NCI-H446 treated with DMSO at 0.1 percent for 48 hours (cell line): ENCODE measurements around the gene METTL15.
A peak's percentile ranks its signal among the peaks of the same experiment; 100 is the strongest.
"Not testable (repeated sequence)": the region's sequence is repeated elsewhere in the genome, so short reads cannot be mapped to it uniquely, and the experiment has no call there.

Experiments used
- DNase-seq: peaks from one replicate; lab custom pipeline; 2025; lab: John Stamatoyannopoulos, UW

The METTL15 gene, protein sequence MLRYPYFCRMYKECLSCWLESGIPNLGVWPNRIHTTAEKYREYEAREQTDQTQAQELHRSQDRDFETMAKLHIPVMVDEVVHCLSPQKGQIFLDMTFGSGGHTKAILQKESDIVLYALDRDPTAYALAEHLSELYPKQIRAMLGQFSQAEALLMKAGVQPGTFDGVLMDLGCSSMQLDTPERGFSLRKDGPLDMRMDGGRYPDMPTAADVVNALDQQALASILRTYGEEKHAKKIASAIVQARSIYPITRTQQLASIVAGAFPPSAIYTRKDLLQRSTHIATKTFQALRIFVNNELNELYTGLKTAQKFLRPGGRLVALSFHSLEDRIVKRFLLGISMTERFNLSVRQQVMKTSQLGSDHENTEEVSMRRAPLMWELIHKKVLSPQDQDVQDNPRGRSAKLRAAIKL

DNA sequence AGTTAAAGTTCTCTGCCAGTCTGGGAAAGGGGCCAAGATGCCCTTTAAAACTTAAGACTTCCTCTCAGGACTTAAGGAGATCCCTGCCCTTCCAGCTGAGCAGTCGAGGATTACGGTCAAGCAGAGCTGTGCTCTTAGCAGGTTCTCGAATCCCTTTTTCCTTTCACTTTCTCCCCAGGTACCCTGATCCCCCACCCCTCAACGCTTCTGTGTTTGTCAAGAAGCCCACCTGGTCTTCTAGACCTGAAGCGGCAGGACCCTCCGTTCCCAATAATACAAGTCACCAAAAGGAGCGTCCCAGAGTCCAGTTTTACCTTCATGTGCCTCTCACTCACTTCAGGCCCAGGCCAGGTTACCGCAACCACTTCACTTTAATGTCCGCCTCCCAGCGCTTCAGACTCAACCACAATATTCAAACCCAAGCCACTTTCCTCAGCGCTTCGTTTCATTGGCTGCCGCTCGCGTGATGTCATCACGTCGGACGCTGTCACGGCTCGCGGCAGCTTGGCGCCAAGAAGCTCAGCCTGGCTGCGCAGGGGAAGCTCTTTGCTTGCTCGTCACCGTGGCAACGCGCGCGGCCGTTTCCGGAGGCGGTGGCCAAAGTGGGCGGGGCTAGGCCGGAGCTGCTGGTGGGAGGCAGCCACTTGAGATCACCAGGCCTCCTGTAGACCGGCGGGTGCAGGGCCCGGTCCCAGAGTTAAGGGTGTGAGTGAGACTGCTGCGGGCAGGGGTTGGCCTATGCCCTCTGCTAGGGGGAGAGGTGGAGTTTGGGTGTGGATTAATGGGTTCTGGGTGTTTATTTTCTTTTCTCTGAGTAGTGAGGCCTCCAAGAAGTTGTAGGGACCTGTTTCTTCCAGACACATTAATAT, at the start of gene METTL15, which contains the start of gene KIF18A:
Gene METTL15 (plus strand): TSS at position 639 of the 869 bp plus-strand sequence. CDS start 4,947 bp downstream, outside the sequence.
Gene KIF18A (minus strand): TSS at position 407 of the 869 bp plus-strand sequence. CDS start 10,209 bp downstream, outside the sequence.
- DNase-seq = peak; percentile 97

GRCh38 chr11:28071305-28071704, 36.9 kb upstream of the METTL15 start:
- DNase-seq = no peak

- no peak for DNase-seq
Measured at GRCh38 chr11:28072321-28072720, 35.9 kb upstream of the METTL15 start.

DNA sequence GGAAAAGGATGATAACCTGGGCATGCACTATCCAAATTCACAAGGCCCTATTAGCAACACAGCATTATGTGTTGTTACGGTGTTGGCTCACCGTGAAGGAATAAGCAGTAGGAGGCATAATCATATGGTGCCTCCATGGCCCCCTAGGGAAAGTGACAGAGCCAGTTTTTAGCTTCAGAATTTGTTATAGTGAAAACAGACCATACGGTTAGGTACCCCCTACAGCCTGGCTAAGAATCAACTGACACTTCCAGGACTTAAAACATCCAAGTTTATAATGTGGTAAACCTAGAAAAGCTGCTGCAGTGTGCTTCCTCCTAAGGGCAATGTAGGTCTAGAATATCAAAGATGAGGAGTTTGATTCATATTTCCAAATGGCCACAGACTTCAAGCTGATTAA, 30.7 kb upstream of the METTL15 start:
- peak; percentile 76 for DNase-seq

DNA sequence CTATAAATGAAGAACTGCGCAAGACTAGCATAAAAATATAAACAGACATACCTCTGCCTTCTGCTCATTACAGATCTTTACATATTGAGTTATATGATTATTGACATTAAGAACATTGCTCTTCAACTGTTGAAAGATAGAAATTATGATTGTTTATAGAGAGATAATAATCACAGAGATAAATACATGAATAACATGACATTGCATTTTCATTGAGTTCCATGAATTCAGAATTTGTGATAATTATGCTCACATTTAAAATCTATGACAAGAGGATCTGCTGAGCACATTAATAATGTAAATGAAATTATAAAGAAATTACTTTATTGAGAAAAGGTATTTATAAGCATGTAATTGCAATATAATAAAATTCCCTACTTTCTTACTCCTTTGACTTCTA, 25.1 kb upstream of the METTL15 start:
- DNase-seq = no peak

DNA sequence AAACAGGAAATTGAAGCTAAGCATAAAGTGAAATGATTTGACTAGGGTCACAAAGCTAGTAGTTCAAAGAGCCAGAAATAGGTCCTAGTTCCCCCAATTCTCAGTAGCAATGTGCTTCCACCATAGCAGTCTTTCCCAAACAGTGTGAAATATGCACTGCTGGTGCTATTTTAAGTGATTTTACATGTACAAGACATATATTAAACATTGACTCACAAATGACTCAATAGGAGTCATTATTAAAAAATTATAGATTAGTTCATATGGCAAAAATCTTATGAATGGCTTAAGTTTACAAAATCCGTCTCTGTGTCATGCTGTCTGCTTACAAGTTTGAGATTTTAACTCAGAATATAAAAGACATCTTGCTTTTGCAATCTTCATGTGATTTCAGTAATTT, 21.6 kb upstream of the METTL15 start:
- no peak for DNase-seq

DNA sequence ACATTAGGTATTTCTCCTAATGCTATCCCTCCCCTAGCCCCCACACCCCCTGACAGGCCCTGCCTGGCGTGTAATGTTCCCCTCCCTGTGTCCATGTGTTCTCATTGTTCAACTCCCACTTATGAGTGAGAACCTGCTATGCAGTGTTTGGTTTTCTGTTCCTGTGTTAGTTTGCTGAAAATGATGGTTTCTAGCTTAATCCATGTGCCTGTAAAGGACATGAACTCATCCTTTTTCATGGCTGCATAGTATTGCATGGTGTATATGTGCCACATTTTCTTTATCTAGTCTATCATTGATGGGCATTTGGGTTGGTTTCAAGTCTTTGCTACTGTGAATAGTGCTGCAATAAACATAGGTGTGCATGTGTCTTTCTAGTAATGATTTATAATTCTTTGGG, 21.0 kb upstream of the METTL15 start:
- DNase-seq = not testable (repeated sequence)

DNA sequence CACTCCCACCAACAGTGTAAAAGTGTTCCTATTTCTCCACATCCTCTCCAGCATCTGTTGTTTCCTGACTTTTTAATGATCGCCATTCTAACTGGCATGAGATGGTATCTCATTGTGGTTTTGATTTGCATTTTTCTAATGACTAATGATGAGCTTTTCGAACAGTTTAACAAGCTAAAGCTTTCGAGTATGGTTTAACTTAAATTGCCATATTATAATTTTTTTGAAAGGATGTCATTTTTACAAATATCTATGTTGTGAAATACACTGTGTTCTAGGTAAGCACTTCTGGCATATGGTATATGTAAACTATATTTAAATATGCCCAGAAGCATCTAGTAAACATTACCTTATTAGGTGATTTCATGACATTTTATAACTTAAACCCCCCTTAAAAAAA, 20.5 kb upstream of the METTL15 start:
- DNase-seq = not testable (repeated sequence)

DNA sequence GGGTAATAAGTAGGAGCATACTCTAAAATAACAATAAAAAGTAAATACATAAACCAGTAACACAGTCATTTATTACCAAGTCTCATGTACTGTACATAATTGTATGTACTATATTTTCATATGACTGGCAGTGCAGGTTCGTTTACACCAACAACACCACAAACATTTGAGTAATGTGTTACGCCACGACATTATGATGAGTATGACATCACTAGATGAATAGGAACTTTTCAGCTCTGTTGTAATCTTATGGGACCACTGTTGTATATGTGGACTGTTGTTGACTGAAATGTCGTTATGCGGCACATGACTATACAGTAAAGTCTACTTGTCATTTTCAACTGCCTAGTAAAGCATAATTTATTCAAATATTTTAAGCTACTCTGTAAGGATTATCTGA, 18.8 kb upstream of the METTL15 start:
- DNase-seq = no peak

DNA sequence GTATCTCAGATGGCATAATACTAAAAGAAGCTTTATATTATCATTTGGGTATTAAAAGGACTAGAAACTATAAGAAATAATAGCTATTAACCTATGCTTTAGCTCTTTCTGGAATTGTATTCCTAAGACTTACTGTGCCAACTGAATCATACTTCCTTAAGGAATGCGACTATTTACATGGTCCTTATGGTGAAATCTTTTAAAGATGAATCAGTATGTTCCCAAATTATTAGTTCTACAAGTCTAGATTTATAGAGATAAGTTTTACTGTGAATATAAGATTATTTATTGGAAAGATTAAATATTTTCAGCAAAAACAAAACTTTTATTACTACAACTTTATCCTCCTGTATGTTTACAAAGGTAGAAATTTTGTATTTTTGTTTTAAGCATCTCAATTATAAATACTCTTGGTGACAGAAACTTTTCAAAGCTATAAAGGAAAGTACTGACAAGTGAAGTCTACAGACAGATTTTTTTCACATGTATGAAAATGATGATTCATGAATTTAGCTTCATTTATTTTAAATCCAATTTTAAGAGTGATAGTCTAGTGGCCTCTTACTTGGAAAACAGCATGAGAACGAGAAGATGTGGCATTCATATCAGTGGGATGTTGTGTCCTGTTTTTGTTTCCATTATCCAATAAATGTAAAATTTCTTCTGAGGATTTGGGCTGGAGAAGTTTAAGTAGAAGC, 18.0 kb upstream of the METTL15 start:
- DNase-seq = no peak

- DNase-seq = no peak
Measured at GRCh38 chr11:28092786-28093185, 15.4 kb upstream of the METTL15 start.

GRCh38 chr11:28098257-28098656, 9.9 kb upstream of the METTL15 start:
- DNase-seq = no peak

DNA sequence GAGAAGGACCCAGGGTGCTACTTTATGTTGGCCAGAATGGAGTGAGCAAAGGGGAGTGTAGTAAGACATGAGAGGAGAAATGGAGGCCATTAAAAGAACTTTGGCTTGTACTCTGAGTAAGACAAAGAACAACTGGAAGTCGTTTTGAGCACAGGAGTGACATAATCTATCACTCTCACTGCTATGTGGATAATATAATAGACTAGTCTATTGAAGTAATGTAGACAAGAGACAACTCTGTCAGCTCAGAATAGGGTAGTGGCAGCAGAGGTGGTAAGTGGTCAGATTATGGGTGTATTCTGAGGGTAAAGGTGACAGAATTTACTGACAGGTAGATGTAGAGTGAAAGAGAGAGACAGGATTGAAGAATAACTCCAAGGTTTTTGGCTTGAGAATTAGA, 8.5 kb upstream of the METTL15 start:
- no peak for DNase-seq

DNA sequence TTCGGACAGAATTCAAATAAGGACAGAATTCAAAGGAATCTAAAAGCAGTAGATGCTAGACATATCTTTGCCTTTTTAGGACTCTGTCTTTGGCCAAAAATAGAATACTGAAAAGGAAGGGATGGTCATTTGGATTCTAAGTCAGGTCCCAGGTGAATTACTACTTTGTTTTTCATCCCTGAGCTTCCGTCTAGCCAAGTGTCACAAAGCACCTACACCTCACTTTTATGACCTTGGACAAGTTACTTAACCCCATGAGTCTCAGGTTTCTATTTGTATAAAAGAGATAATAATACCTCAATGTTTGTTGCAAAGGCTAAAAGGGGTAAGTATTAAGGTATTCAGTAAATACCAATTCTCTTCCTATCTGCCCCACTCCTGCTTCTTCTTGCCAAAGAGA, 7.5 kb upstream of the METTL15 start:
- DNase-seq = no peak

GRCh38 chr11:28102300-28102699, 5.9 kb upstream of the METTL15 start:
- not testable (repeated sequence) for DNase-seq

GRCh38 chr11:28104425-28104824, 3.8 kb upstream of the METTL15 start:
- no peak for DNase-seq

DNA sequence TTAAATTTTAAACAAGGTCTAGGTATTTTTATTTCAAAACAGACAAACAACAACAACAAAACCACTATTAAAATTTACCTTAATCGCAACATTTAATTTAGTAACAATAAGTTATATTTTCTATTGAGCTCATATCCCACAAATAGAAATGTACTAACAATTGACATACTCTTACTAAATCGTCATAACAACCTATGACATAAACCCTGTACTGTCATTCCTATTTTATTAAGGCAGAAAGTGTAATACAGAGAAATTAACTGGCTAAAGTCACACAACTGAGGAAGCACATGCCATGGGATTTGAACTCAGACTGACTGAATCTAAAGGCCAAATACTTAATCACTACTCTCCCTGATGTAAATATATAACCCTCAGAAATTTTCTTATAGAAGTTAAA, 3.2 kb upstream of the METTL15 start:
- DNase-seq = no peak

DNA sequence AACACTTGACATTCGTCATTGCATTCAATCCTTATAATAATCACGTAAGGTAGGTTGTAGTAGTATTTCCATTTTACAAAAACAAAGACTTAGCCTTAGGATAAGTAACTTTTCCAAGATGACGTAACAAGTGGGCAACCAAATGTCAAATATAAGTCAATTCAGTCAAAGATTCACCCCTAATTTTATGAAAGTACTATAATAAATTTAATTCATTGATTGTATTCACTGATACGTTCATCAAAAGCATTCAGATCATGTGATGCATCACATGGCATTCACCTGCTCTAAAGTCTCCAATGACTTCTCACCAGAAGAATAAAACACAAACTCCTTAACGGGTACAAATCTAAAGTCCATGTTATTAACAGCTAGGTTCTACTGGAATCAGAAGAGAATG, 2.3 kb upstream of the METTL15 start:
- no peak for DNase-seq

GRCh38 chr11:28106353-28107043, 1.7 kb upstream of the METTL15 start:
- DNase-seq = no peak

DNA sequence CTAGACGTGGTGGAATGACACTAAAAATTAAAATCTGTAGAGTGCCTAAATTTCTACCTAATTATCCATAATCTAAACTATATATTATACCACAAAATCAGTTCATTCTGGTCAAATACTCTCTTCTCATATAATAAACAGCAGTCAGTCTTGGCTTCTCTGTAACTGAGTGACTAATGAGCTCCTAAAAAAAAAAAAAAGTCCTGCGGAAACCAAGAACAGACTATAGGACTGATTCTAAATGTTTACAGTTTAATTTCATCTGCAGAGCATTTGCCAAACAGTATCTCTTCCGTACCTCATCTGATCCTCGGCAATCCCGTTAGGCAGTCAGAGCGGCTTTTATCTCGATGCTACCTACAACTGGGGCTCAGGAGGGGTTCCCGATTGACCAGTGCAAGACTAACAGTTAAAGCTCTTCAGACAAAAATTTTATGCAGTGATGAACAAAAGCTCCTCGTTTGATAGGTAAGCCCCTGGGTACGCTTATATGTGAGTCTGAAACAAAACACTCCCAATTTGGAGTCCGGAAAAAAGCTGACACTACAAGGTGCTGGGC, 918 bp upstream of the METTL15 start:
- DNase-seq = no peak

- no peak for DNase-seq
Measured at GRCh38 chr11:28108958-28109357, 770 bp downstream of the METTL15 start.
